ENCODE results near the gene LRRC49.

GRCh38 chr15:70855764-70856163, 36.9 kb upstream of the LRRC49 start:
- TF ChIP-seq EZH2 (IDR thresholded peaks at IDR 0.05; ENCODE audit: borderline replicate concordance, low read length) (no peak), CTCF (IDR thresholded peaks at IDR 0.05; ENCODE audit: low read length) (no peak)

All from OCI-LY1 (cell line).